VCaP (cell line): ENCODE results near the gene WFDC2.

ENCODE experiments used
- H3K27ac ChIP-seq: fragments of 450-650 bp; 2 replicates; pipeline ENCODE4 v1.5.1; 2017
- TF ChIP-seq, protein P1 (sequence below): fragments of 450-650 bp; conservative IDR thresholded peaks from 2 replicates; pipeline ENCODE4 v1.5.1; 2017; ENCODE audit warnings: mild to moderate bottlenecking, moderate library complexity

WFDC2 gene

DNA sequence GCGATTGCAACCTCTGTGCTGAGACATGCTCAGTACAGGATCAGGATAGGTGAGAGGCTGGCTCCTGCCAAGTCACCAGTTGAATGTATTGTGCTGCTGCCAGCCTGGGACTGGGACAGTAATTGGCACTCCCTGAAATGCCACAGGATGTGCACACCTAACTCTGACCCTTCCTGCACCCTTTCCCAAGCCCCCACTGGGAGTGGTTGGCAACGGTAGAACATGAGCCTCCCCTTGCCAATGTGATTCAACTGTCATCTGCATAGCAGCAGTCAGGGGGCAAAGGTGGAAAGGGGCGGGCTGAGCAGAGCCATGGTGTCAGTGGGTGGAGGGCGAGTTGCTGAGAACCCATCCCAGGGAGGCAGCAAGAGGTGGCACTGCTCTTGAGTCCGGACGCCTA, 30.5 kb downstream of the WFDC2 start:
- H3K27ac ChIP-seq = no peak overlapping the region
- TF ChIP-seq, protein P1, sequence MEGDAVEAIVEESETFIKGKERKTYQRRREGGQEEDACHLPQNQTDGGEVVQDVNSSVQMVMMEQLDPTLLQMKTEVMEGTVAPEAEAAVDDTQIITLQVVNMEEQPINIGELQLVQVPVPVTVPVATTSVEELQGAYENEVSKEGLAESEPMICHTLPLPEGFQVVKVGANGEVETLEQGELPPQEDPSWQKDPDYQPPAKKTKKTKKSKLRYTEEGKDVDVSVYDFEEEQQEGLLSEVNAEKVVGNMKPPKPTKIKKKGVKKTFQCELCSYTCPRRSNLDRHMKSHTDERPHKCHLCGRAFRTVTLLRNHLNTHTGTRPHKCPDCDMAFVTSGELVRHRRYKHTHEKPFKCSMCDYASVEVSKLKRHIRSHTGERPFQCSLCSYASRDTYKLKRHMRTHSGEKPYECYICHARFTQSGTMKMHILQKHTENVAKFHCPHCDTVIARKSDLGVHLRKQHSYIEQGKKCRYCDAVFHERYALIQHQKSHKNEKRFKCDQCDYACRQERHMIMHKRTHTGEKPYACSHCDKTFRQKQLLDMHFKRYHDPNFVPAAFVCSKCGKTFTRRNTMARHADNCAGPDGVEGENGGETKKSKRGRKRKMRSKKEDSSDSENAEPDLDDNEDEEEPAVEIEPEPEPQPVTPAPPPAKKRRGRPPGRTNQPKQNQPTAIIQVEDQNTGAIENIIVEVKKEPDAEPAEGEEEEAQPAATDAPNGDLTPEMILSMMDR = no peak

DNA sequence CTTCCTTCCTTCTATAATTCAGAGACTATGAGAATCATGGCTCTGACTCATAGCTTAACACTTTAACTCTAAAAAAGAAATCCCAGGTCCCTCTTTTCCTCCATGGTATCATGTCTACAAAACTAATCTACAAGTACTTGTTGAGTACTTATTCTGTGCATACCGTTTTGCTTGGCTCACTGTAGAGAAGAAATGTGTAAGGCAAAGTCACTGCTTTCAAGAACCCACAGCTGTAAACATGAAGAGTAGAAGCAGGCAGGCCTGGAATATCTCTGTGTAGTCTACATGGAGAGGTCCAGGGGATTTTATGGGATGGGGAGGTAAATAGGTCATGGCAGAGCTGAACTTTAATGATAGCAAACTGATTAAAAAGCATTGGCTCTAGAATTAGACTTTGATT, 32.0 kb downstream of the WFDC2 start:
- TF ChIP-seq, protein P1 = no peak
- H3K27ac ChIP-seq = no peak overlapping the region

DNA sequence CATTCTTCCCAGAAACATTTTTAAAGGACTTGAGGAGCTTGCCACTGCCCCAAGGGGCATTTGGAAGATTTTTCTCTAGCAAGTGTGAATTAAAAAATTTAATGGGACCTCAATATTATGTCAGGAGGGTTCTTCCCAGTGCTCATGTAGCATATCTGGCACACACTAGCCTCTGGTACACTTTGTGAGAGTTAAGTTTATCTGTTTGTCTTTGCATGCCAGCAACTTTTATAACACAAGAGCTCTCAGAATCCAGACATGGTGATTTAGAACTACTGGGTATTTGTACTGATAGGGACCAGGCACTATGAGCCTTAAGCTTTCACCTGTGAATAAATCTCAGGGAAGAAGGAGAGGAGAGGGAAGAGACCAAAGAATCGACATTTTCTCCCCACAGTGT, 33.0 kb downstream of the WFDC2 start:
- TF ChIP-seq, protein P1 = no peak
- H3K27ac ChIP-seq = no peak overlapping the region

DNA sequence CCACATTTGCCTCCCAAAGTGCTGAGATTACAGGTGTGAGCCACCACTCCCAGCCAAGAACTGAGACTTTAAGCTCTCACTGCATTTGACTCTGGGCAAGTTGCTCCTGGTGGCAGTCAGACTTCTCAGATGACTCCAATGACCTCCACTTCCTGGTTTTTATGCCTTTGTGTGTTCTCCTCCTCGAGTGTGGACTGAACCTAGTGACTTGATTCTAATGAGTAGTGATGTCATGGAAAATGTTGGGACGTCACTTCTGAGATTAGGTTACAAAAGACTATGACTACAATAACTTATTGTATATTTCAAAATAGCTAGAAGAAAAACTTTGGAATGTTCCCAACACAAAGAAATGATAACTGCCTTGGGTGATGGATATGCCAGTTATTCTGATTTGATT, 33.9 kb downstream of the WFDC2 start:
- H3K27ac ChIP-seq = no peak overlapping the region
- TF ChIP-seq, protein P1 = no peak

DNA sequence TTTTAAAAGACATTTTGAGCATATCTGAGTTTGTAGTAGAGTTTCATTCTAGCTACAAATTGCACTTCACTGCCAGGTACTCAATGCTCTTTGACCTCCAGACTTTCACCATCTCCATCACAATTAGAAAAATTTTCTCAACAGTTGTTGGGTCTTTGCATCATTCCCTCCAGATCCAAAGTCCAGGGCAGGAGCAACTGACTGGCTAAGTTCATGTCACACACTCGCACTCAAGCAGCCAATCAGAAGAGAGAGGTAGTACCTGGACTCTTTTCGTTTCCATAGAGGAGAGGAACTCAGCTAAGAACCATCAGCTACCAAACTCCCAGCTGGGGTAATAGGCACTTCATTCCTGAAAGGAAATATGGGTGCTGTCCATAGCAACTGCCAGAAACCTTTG, 36.8 kb downstream of the WFDC2 start:
- TF ChIP-seq, protein P1 = no peak
- H3K27ac ChIP-seq = no peak overlapping the region

DNA sequence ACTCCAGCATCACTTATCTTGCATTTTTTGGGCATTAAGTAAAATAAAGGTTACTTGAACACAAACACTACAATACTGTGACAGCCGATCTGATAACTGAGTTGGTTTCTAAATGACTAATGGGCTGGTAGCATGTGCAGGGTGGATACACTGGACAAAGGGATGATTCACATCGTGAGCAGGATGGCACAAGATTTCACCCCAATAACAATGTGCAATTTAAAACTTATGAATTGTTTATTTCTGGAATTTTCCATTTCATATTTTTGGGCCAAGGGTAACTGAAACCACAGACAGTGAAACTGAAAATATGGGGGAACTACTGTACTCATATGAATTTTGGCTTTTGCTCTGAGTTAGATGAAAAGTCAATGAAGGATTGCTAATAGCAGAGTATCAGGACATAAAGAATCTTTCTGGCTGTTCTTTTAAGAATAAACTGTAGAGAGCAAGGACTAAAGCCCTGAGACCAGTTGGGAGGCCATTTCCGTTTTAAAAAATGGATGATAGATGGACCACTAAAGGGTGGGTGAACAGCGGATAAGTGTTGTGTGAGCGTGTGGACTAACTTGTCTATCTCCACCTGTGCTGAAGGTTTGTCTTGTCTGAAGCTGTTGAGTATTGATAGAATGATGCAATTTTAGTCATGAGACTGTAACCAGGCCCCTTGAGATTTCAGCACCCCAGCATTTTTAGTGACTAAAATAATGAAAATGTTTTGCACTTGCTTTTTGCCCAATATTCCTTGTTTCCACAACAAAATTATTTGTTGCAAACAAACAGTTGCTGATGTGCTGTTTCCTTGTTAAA, 37.7 kb downstream of the WFDC2 start:
- no peak overlapping the region for H3K27ac ChIP-seq
- TF ChIP-seq, protein P1 = no peak

DNA sequence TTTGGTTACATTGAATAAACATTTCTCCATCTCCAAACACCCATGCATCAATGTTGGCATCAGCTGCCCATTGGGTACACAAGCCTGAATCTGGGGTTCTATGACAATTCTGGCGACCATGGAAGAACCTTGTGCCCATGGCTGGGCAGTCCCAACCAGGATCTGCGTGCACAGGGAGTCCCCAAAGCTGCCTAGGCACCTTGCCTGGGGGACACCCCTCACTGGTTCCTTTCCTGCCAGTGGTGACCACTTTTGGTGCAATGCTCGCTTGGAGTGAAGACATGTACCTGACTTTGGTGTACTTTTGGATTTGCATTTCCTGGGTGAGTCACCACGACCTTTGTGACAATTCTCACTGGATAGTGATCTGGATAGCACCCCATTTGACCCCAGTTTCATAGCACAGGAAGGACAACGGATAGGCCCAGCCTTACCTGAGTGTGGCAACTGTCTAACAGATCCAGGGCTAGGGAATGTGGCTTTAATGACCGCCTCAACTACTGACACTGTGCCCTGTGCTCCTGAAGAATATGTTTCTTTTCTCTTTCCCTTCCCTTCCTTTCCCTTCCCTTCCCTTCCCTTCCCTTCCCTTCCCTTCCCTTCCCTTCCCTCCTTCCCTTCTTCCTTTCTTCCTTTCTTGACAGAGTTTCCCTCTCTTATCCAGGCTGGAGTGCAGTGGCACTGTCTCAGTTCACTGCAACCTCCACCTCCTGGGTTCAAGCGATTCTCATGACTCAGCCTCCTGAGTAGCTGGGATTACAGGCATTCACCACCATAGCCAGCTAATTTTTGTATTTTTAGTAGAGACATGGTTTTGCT, 38.7 kb downstream of the WFDC2 start:
- TF ChIP-seq, protein P1 = no peak
- H3K27ac ChIP-seq = no peak overlapping the region
